Tibial artery (tissue), 4 donors: ENCODE data around the gene SLC1A6.

ENCODE experiments used
- DNase-seq, 2 donors: peaks; one replicate each; pipeline ENCODE4 v3.0.0-alpha.2; 2019
- H3K27ac ChIP-seq, 2 donors: fragments of 200-600 bp; sonication (generic) in 1 of 2; 1 replicate in 1 of 2; 2 replicates in 1 of 2; pipeline ENCODE4 v1.5.1; 2018 to 2019; ENCODE audit warnings: mild to moderate bottlenecking in 1 of 2
- H3K27me3 ChIP-seq, 2 donors: fragments of 200-600 bp; sonication (generic) in 1 of 2; one replicate each; pipeline versions ENCODE4 v1.5.1 to v1.6.0; 2016 to 2019
- H3K36me3 ChIP-seq, 3 donors: fragments of 200-600 bp; sonication (generic) in 2 of 3; one replicate each; pipeline ENCODE4 v1.5.1; 2016 to 2019; ENCODE audit warnings: mild to moderate bottlenecking in 2 of 3
- H3K4me1 ChIP-seq, 4 donors: fragments of 200-600 bp; sonication (generic) in 2 of 4; 1 replicate in 3 of 4; 2 replicates in 1 of 4; pipeline ENCODE4 v1.5.1; 2016 to 2019
- H3K4me3 ChIP-seq, 2 donors: fragments of 200-600 bp; sonication (generic) in 1 of 2; 1 replicate in 1 of 2; 2 replicates in 1 of 2; pipeline ENCODE4 v1.5.1; 2018 to 2019; ENCODE audit warnings: mild to moderate bottlenecking in 2 of 2
- H3K9me3 ChIP-seq, 3 donors: fragments of 200-600 bp; sonication (generic) in 1 of 3; one replicate each; pipeline ENCODE4 v1.5.1; 2016 to 2019
- intact Hi-C: fragments of 100-400 bp; cut with DNase I; formaldehyde crosslinking; loops from one replicate; pipeline ENCODE4 v1.15.0; 2023; ENCODE audit warnings: low total_unique reads
- TF ChIP-seq, protein P1 (sequence below), 2 experiments: fragments of 200-600 bp in 1 of 2; fragments of 450-650 bp in 1 of 2; IDR thresholded peaks; one replicate each; pipeline ENCODE4 v1.5.1; 2017 to 2019; ENCODE audit warnings: antibody characterized with exemption in 2 of 2, mild to moderate bottlenecking in 1 of 2, moderate library complexity in 1 of 2

Gene SLC1A6

GRCh38 chr19:14906711-14907110, 73.0 kb downstream of the SLC1A6 start:
- H3K36me3 ChIP-seq: no peaks in the 10 kb centered on the region
- no peaks in the 10 kb centered on the region for H3K4me1 ChIP-seq
- no peaks in the 10 kb centered on the region for H3K9me3 ChIP-seq
- TF ChIP-seq, protein P1, sequence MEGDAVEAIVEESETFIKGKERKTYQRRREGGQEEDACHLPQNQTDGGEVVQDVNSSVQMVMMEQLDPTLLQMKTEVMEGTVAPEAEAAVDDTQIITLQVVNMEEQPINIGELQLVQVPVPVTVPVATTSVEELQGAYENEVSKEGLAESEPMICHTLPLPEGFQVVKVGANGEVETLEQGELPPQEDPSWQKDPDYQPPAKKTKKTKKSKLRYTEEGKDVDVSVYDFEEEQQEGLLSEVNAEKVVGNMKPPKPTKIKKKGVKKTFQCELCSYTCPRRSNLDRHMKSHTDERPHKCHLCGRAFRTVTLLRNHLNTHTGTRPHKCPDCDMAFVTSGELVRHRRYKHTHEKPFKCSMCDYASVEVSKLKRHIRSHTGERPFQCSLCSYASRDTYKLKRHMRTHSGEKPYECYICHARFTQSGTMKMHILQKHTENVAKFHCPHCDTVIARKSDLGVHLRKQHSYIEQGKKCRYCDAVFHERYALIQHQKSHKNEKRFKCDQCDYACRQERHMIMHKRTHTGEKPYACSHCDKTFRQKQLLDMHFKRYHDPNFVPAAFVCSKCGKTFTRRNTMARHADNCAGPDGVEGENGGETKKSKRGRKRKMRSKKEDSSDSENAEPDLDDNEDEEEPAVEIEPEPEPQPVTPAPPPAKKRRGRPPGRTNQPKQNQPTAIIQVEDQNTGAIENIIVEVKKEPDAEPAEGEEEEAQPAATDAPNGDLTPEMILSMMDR (IDR thresholded peaks at IDR 0.05): no peak
- DNase-seq: no peak
- no peak overlapping the region for H3K4me3 ChIP-seq
- H3K27me3 ChIP-seq: peaks cover 0 to 6% of the 10 kb centered on the region in 2 donors
- intact Hi-C loops: no loop called here
- no peak overlapping the region for H3K27ac ChIP-seq

DNA sequence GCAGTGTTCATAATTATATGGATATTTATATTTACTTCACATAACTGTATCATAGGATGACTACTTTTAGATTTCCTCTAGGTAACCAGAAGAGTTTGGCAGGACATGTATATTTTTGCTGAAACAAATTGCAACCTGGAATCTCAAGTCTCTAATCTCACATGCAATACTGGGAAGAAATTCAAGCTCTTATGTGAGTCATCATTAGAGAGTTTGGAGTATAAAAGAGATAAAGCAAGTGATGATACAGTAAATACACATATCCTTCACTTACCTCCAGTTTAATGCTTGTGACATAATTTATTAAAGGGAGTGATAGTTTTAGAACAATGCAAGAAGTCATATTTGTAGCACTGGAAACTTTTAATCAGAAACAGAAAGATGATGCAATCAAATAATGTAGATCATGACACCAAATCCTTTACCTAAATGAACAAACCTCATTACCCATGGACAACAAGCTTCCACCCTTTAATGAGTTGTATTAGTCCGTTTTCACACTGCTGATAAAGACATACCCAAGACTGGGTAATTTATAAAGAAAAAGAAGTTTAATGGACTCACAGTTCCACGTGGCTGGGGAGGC, 77.9 kb downstream of the SLC1A6 start:
- Histone ChIP-seq H3K36me3 (no peaks in the 10 kb centered on the region), H3K4me1 (no peaks in the 10 kb centered on the region), H3K9me3 (no peaks in the 10 kb centered on the region), H3K27me3 (peaks cover 0 to 7% of the 10 kb centered on the region in 2 donors), H3K4me3 (no peak overlapping the region), H3K27ac (no peak overlapping the region)
- intact Hi-C loops: no loop called here
- no peak for DNase-seq
- TF ChIP-seq, protein P1 (IDR thresholded peaks at IDR 0.05): no peak
